GM19397 (cell line): ENCODE data around the gene LSP1.
"Not testable (repeated sequence)": the region's sequence is repeated elsewhere in the genome, so short reads cannot be mapped to it uniquely, and the experiment has no call there.

Experiments
- ATAC-seq: cut with Tn5 transposase; IDR thresholded peaks from one replicate; pipeline ENCODE4 v1.9.1; 2021; ENCODE audit warnings: mild to moderate bottlenecking, moderate library complexity; ENCODE audit not compliant: unreplicated experiment

Gene LSP1

GRCh38 chr11:1862588-1863351 is 9.9 kb downstream of the LSP1 start:
- no peak for ATAC-seq

GRCh38 chr11:1863352-1864216 is 10.7 kb downstream of the LSP1 start:
- no peak for ATAC-seq

GRCh38 chr11:1864231-1864630 is 11.3 kb downstream of the LSP1 start:
- ATAC-seq: no peak

- ATAC-seq: no peak
Observed at GRCh38 chr11:1864831-1865665, 12.2 kb downstream of the LSP1 start.

GRCh38 chr11:1866226-1866625 is 13.3 kb downstream of the LSP1 start:
- no peak for ATAC-seq

GRCh38 chr11:1866776-1867175 is 13.9 kb downstream of the LSP1 start:
- no peak for ATAC-seq

GRCh38 chr11:1867381-1867780 is 14.5 kb downstream of the LSP1 start:
- ATAC-seq: no peak

- no peak for ATAC-seq
Observed at GRCh38 chr11:1868056-1868635, 15.3 kb downstream of the LSP1 start.

- ATAC-seq: no peak
Observed at GRCh38 chr11:1868636-1869291, 15.9 kb downstream of the LSP1 start.

GRCh38 chr11:1869427-1870325 is 16.8 kb downstream of the LSP1 start:
- no peak for ATAC-seq

- no peak for ATAC-seq
Observed at GRCh38 chr11:1870326-1870696, 17.4 kb downstream of the LSP1 start.

- ATAC-seq: no peak
Observed at GRCh38 chr11:1870721-1871466, 18.0 kb downstream of the LSP1 start.

GRCh38 chr11:1871531-1871930 is 18.6 kb downstream of the LSP1 start:
- ATAC-seq: no peak

- ATAC-seq: no peak
Observed at GRCh38 chr11:1872267-1872985, 19.5 kb downstream of the LSP1 start.

GRCh38 chr11:1873048-1873812 is 20.3 kb downstream of the LSP1 start:
- no peak for ATAC-seq

- ATAC-seq: not testable (repeated sequence)
Observed at GRCh38 chr11:1873813-1874150, 20.9 kb downstream of the LSP1 start.

- ATAC-seq: not testable (repeated sequence)
Observed at GRCh38 chr11:1874441-1875092, 21.7 kb downstream of the LSP1 start.
